Measurements from ENCODE around the gene C12orf42.
"Not testable (repeated sequence)": the region's sequence is repeated elsewhere in the genome, so short reads cannot be mapped to it uniquely, and the experiment has no call there.

Gene C12orf42

GRCh38 chr12:103455020-103455763 lies 40.6 kb downstream of the C12orf42 start:
- DNase-seq (ENCODE audit: low read depth) = no peak
- H3K4me3 ChIP-seq (ENCODE audit: low read length) = no peak overlapping the region

GRCh38 chr12:103444983-103445382 lies 50.8 kb downstream of the C12orf42 start:
- H3K4me3 ChIP-seq (ENCODE audit: low read length) = no peak overlapping the region
- no peak for TF ChIP-seq CTCF (conservative IDR thresholded peaks at IDR 0.05; ENCODE audit: low read depth, low read length)
- DNase-seq (ENCODE audit: low read depth) = no peak

More at GRCh38 chr12:103455020-103455763, 40.6 kb downstream of the C12orf42 start:
- TF ChIP-seq CTCF (conservative IDR thresholded peaks at IDR 0.05; ENCODE audit: low read depth, low read length) = no peak

- DNase-seq (ENCODE audit: low read depth) = no peak
- no peak overlapping the region for H3K4me3 ChIP-seq (ENCODE audit: low read length)
- no peak for TF ChIP-seq CTCF (conservative IDR thresholded peaks at IDR 0.05; ENCODE audit: low read depth, low read length)
These were observed 52.9 kb downstream of the C12orf42 start for GRCh38 chr12:103442822-103443221.

- TF ChIP-seq CTCF (conservative IDR thresholded peaks at IDR 0.05; ENCODE audit: low read depth, low read length) = no peak
- no peak for DNase-seq (ENCODE audit: low read depth)
- no peak overlapping the region for H3K4me3 ChIP-seq (ENCODE audit: low read length)
These were observed 53.6 kb downstream of the C12orf42 start for GRCh38 chr12:103442182-103442555.

GRCh38 chr12:103441437-103442181 lies 54.2 kb downstream of the C12orf42 start:
- DNase-seq (ENCODE audit: low read depth) = no peak
- H3K4me3 ChIP-seq (ENCODE audit: low read length) = no peak overlapping the region
- no peak for TF ChIP-seq CTCF (conservative IDR thresholded peaks at IDR 0.05; ENCODE audit: low read depth, low read length)

GRCh38 chr12:103434165-103435105 lies 61.3 kb downstream of the C12orf42 start:
- not testable (repeated sequence) for DNase-seq (ENCODE audit: low read depth); H3K4me3 ChIP-seq (ENCODE audit: low read length)

- H3K4me3 ChIP-seq (ENCODE audit: low read length) = no peak overlapping the region
- TF ChIP-seq CTCF (conservative IDR thresholded peaks at IDR 0.05; ENCODE audit: low read depth, low read length) = no peak
- no peak for DNase-seq (ENCODE audit: low read depth)
These were observed 63.8 kb downstream of the C12orf42 start for GRCh38 chr12:103431950-103432349.

Data from retinal pigment epithelial cell (primary cell).